ENCODE data around the gene CMA1.
"Not testable (repeated sequence)": the region's sequence is repeated elsewhere in the genome, so short reads cannot be mapped to it uniquely, and the experiment has no call there.

CMA1 gene, protein sequence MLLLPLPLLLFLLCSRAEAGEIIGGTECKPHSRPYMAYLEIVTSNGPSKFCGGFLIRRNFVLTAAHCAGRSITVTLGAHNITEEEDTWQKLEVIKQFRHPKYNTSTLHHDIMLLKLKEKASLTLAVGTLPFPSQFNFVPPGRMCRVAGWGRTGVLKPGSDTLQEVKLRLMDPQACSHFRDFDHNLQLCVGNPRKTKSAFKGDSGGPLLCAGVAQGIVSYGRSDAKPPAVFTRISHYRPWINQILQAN

DNA sequence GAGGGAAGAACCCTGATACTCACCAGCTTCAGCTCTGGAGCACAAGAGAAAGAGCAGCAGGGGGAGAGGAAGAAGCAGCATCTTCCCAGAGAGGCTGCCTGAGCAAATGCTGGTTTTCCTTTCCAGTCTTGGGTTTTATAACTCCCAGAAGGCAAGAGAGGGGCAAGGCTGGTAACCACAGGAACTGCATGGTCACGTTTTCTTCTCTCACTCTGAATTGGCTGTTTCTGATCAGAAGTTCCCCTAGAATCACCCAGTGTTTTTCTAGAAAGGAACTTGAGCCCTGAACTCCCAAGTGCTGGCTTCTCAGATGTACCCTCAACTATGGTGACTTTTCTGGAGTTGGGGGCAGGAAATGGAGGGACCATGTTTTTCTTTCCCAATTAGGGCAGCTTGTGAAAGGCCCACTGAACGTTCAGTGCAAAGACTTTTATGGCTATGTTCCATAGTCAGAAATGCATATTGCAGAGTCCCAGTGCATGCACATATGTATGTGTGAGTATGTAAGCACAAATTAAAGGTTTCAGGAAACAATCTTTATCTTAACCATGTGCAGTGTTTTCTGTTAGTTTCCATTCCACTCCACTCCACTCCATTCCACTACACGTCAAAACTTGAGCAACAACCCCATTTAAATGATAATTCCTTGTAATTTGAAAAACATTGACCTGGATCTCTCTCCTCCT is at the start of gene CMA1:
Gene CMA1, minus strand, starts transcription at position 111 of the 686 bp plus-strand sequence. Its CDS starts 30 bp downstream, at position 81.
- DNase-seq (ENCODE audit: low read depth in 2 of 2, low spot score in 1 of 2) = no peak

- DNase-seq (ENCODE audit: low read depth in 2 of 2, low spot score in 1 of 2) = no peak
These were observed 48.7 kb upstream of the CMA1 start for GRCh38 chr14:24556756-24557155.

DNA sequence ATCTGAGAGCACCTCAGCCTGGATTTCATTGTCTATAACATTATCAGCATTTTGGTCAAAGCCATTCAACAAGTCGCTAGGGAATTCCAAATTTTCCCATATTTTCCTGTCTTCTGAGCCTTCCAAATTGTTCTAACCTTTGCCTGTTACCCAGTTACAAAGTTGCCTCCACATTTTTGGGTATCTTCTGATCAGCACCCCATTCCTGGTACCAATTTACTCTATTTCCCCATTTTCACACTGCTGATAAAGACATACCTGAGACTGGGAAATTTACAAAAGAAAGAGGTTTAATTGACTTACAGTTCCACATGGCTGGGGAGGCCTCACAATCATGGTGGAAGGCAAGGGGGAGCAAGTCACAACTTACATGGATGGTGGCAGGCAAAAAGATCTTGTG is 41.0 kb upstream of the CMA1 start:
- DNase-seq (ENCODE audit: low read depth in 2 of 2, low spot score in 1 of 2) = not testable (repeated sequence)

- DNase-seq (ENCODE audit: low read depth in 2 of 2, low spot score in 1 of 2) = no peak
These were observed 34.4 kb upstream of the CMA1 start for GRCh38 chr14:24542346-24542936.

- no peak for DNase-seq (ENCODE audit: low read depth in 2 of 2, low spot score in 1 of 2)
These were observed 27.7 kb upstream of the CMA1 start for GRCh38 chr14:24535737-24536136.

GRCh38 chr14:24534286-24534685 is 26.2 kb upstream of the CMA1 start:
- no peak for DNase-seq (ENCODE audit: low read depth in 2 of 2, low spot score in 1 of 2)

DNA sequence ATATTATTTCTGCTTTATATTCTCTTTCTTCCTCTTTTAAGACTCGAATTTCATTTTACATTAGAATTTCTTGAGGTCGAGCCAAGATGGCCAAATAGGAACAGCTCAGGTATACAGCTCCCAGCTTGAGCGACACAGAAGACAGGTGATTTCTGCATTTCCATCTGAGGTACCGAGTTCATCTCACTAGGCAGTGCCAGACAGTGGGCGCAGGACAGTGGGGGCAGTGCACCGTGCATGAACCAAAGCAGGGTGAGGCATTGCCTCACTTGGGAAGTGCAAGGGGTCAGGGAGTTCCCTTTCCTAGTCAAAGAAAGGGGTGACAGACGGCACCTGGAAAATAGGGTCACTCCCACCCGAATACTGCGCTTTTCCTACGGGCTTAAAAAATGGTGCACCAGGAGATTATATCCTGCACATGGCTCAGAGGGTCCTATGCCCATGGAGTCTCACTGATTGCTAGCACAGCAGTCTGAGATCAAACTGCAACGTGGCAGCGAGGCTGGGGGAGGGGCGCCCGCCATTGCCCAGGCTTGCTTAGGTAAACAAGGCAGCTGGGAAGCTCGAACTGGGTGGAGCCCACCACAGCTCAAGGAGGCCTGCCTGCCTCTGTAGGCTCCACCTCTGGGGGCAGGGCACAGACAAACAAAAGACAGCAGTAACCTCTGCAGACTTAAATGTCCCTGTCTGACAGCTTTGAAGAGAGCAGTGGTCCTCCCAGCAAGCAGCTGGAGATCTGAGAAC is 18.0 kb upstream of the CMA1 start:
- DNase-seq (ENCODE audit: low read depth in 2 of 2, low spot score in 1 of 2) = not testable (repeated sequence)

- DNase-seq (ENCODE audit: low read depth in 2 of 2, low spot score in 1 of 2) = no peak
These were observed 10.8 kb upstream of the CMA1 start for GRCh38 chr14:24518851-24519250.

GRCh38 chr14:24514209-24514608 is 6.1 kb upstream of the CMA1 start:
- DNase-seq (ENCODE audit: low read depth in 2 of 2, low spot score in 1 of 2) = no peak

- no peak for DNase-seq (ENCODE audit: low read depth in 2 of 2, low spot score in 1 of 2)
These were observed 4.9 kb upstream of the CMA1 start for GRCh38 chr14:24513009-24513408.

DNA sequence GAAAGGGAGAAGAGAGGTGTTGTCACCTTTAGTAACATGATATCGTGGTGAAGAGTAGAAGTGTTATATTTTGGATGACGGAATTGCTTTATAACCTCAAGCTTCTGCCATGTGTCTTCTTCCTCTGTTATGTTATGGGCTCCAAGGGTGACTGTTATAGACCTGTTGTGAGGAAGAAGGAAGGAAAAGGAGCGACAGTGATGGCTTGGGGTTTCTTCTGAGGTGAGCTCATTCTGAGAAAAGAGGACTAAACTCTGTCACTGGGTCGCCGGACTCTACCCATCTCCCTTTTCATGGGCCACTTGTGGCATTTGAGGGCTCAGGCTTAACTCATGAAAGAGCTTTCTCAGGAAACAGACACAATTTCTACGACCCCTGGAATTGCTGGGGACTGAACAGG is 1.6 kb downstream of the CMA1 start:
- DNase-seq (ENCODE audit: low read depth in 2 of 2, low spot score in 1 of 2) = no peak

- DNase-seq (ENCODE audit: low read depth in 2 of 2, low spot score in 1 of 2) = no peak
These were observed 3.6 kb downstream of the CMA1 start for GRCh38 chr14:24504425-24504950.

GRCh38 chr14:24491586-24492408 is 16.3 kb downstream of the CMA1 start:
- not testable (repeated sequence) for DNase-seq (ENCODE audit: low read depth in 2 of 2, low spot score in 1 of 2)

DNA sequence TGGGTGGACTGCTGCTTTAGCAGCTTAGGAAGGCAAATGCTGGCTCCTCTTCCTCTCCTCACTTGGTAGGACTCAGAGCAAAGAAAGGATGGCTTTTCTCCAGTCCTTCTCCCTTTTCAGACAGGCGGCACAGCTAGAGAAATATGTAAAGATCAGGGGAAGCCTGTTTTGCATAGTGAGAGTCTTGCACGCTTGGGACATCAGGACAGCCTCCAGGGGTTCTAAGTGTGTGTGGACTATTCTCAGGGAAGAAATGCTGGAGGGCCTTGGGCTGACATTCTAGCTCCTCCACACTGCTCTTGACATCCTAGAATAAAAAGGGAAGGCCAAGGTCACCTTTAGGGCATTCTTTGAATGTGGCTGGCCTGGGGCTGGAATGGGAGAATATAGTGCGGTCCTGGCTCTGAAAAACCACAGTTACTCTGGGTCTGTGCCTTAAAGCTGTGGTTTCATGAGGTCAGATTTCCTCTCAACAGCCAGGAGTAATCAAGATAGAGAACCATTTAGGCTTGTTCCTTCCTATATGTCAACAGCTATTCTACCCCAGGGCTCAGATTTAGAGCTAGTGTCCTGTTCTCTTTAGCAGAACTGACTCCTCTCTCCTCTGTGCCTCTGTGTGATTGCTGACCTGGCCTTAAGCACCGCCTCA is 24.3 kb downstream of the CMA1 start:
- DNase-seq (ENCODE audit: low read depth in 2 of 2, low spot score in 1 of 2) = no peak

DNA sequence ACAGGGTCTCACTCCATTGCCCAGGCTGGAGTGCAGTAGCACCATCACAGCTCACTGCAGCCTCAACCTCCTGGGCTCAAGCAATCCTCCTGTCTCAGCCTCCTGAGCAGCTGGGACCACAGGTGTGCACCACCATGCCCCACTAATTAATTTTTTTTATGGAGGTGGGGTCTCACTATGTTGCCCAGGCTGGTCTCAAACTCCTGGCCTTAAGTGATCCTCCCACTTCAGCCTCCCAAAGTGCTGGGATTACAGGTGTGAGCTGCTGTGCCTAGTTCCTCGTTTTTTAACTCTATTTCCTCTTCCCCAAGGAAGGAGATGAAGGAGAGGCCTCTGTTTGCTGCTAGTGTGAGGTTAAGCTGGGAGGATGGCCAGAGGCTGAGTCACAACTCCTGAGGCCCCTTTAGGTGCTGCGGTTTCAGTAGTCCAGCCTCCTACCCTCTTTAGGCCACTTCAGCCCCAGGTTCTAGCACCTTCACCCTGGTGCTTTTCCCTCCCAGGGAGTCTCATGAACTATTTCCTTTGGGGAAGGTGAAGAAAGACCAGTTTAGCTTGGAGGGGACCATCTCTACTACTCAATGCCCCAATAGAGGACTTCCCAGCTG is 25.3 kb downstream of the CMA1 start:
- not testable (repeated sequence) for DNase-seq (ENCODE audit: low read depth in 2 of 2, low spot score in 1 of 2)

DNA sequence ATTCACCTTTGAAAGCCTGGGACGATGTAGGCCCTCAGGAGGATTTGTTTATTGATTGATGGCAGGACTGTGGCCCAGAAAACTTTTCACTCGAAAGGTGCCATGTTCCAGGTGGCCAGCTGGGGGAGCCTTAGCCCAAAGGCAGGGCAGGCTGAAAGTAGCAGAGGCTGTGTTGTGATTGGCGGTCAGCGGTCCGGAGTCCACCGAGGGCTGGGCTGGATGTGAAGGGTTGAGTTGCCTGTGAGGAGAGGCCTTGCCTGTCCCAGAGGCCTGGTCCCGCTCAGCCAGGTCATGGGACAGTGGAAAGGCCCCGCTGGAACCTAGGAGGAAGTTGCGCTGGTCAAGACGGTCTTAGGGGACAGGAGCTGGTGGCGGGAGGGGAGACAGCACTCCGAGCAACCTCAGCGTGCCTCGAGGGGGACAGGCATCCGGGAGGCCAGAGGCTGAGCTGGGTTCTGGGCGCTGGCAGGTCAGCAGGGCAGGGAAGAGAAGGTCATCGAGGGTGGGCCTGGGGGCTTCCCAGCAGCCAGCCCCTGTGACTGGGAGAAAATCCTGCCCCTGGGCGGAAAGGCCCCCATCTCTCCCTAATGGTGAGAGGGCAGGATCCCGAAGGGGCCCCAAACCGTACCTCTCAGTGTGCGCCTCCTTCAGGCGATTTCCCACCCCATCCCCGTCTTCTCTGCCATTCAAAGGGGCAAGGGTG is 26.3 kb downstream of the CMA1 start:
- peak; percentile 4 to 16 for DNase-seq (ENCODE audit: low read depth in 2 of 2, low spot score in 1 of 2)

GRCh38 chr14:24479999-24480398 is 28.1 kb downstream of the CMA1 start:
- DNase-seq (ENCODE audit: low read depth in 2 of 2, low spot score in 1 of 2) = not testable (repeated sequence)

GRCh38 chr14:24475261-24475660 is 32.8 kb downstream of the CMA1 start:
- DNase-seq (ENCODE audit: low read depth in 2 of 2, low spot score in 1 of 2) = no peak

- no peak for DNase-seq (ENCODE audit: low read depth in 2 of 2, low spot score in 1 of 2)
These were observed 34.9 kb downstream of the CMA1 start for GRCh38 chr14:24473211-24473610.
